HS-5 (cell line): ENCODE data around the gene PIK3CD.
"Not testable (repeated sequence)": the region's sequence is repeated elsewhere in the genome, so short reads cannot be mapped to it uniquely, and the experiment has no call there.

Experiments
- DNase-seq: peaks from one replicate; pipeline ENCODE4 v3.0.0-alpha.2; 2012; ENCODE audit warnings: low read depth

The PIK3CD gene

GRCh38 chr1:9689971-9690381 is 38.4 kb downstream of the PIK3CD start:
- no peak for DNase-seq

- no peak for DNase-seq
These were observed 39.0 kb downstream of the PIK3CD start for GRCh38 chr1:9690440-9691107.

- DNase-seq, result peak; percentile 30
These were observed 39.5 kb downstream of the PIK3CD start for GRCh38 chr1:9691108-9691445.

- DNase-seq, result no peak
These were observed 40.2 kb downstream of the PIK3CD start for GRCh38 chr1:9691691-9692090.

- no peak for DNase-seq
These were observed 45.3 kb downstream of the PIK3CD start for GRCh38 chr1:9696793-9697192.

GRCh38 chr1:9699361-9699760 is 47.8 kb downstream of the PIK3CD start:
- DNase-seq, result no peak

- peak; percentile 92 for DNase-seq
These were observed 48.8 kb downstream of the PIK3CD start for GRCh38 chr1:9700340-9700739.

GRCh38 chr1:9701665-9702064 is 50.1 kb downstream of the PIK3CD start:
- DNase-seq, result no peak

- no peak for DNase-seq
These were observed 51.6 kb downstream of the PIK3CD start for GRCh38 chr1:9703165-9703509.

GRCh38 chr1:9703681-9704080 is 52.1 kb downstream of the PIK3CD start:
- no peak for DNase-seq

- peak; percentile 70 for DNase-seq
These were observed 54.0 kb downstream of the PIK3CD start for GRCh38 chr1:9705337-9706093.

GRCh38 chr1:9706178-9706577 is 54.6 kb downstream of the PIK3CD start:
- DNase-seq, result no peak

GRCh38 chr1:9710037-9710436 is 58.5 kb downstream of the PIK3CD start:
- DNase-seq, result no peak

GRCh38 chr1:9711466-9712020 is 60.0 kb downstream of the PIK3CD start:
- DNase-seq, result no peak

- DNase-seq, result not testable (repeated sequence)
These were observed 61.2 kb downstream of the PIK3CD start for GRCh38 chr1:9712767-9713166.

- no peak for DNase-seq
These were observed 62.8 kb downstream of the PIK3CD start for GRCh38 chr1:9714257-9714718.

GRCh38 chr1:9715536-9716226 is 64.2 kb downstream of the PIK3CD start:
- DNase-seq, result no peak

GRCh38 chr1:9716404-9717192 is 65.1 kb downstream of the PIK3CD start:
- no peak for DNase-seq

GRCh38 chr1:9717193-9718005 is 65.9 kb downstream of the PIK3CD start:
- DNase-seq, result no peak

GRCh38 chr1:9718006-9718680 is 66.6 kb downstream of the PIK3CD start:
- DNase-seq, result no peak
